Cardiac septum (tissue), 1 donor: ENCODE measurements around the gene LDLRAD4. TPM values are rescaled to one million over a fixed set of nuclear protein-coding genes. Genes with fewer than 3 reads are reported as not detected.

Experiments used
- DNase-seq: peaks from one replicate; pipeline ENCODE4 v3.0.0-alpha.2; 2020; ENCODE audit warnings: low spot score
- intact Hi-C: fragments of 100-400 bp; cut with DNase I; formaldehyde crosslinking; loops from one replicate; pipeline ENCODE4 v1.14.0; 2022
- total RNA-seq: library from RNA; stranded (reverse); fragmentation: NEBNext Ultra II Directional; extraction: Animal tissue kit (Norgen Biotek cat#: 25700); gene quantifications from one replicate; pipeline ENCODE4 v1.2.1, GENCODE V29; 2021
- donor health status: DM: no; HTN: no; CAD: no.

Gene LDLRAD4
- total RNA-seq, 1 donor from 2014 or later: 23.3 TPM

DNA sequence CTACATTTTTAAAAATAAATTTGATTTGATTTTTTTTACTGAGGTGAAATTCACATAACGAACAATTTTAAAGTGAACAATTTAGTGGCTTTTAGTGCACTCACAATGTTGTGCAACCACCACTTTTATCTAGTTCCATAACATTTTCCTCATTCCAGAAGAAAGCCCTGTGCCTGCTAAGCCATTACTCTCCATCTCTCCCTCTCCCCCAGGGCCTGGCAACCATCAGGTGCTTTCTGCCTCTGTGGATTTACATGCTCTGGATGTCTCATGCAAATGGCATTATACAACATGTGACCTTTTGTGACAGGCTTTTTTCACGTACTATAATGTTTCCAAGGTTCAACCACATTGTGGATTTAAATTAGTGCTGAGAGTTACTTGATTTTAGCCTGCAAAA, 19.9 kb upstream of the LDLRAD4 start:
- intact Hi-C loops: no loop called here
- DNase-seq: no peak

DNA sequence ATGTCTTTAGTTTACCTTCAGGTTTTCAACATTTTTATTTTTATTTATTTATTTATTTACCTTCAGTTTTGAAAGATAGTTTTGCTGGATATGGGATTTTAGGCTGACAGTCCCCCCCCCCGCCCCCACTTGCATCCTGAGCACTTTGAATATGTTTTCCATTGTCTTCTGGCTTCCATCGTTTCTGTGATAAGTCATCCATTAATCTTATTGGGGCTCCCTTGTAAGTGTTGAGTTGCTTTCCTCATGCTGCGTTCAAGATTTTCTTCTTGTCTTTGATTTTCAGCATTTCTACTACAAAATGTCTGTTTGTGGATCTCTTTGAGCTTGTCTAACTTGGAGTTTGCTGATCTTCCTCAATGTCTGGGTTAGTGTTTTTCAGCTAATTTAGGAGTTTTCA, 19.4 kb upstream of the LDLRAD4 start:
- intact Hi-C loops: no loop called here
- DNase-seq: no peak

DNA sequence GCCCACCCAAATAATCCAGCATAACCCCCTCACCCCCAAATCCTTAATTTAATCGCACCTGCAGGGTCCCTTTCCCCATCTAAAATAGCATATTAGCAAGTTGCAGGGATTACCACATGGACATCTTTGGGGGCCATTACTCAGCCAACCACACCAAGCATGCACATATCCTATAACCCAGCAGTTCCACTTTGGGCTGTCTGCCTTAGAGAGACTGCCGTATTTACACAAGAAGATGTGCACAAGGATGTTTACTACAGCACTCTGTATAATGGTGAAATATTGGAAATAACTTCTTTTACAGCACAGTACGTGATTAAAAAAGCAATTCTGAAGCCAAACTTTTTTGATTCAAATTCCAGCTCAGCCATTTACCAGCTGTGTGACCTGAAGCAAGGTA, 17.3 kb upstream of the LDLRAD4 start:
- no peak for DNase-seq

DNA sequence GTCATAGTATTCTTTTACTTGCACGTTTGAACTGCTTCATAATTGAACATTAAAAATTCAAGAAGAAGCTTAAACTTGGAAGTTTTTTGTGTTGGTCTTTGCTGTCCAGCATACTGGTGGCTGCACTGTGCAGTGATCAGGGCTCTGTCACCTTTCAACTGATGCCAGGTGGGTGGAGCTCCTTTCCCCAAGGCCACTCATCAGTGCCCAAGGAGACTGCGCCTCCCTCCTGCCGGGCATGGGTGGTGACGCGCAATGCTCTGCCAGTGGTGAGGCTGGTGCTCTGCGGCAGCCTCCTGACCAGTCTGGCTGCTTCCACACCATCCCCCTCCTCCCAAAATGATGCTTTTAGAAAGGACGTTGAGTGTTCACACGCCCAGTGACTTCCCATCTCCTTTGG, 16.0 kb upstream of the LDLRAD4 start:
- DNase-seq: no peak
- intact Hi-C loops: no loop called here

More for the DNA sequence above, 17.3 kb upstream of the LDLRAD4 start:
- intact Hi-C loops: no loop called here

DNA sequence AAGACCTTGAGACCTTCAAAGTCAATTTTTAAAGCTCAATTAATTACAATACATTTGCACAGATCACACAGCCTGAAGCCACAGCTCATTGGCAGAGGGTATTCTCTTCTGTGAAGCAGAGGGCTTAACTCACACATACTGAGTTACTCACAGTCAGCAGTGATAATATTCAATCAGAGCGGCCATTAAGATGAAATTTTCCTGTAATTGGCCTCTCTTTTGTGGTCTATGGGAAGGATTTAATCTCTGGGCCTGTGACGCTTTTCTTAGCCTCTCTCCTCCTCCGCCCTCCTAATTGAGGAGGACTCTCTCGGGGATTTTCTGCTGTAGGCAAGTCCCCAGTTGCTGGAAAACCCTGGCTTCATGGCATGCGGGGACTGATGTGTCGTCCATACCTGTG, 12.3 kb upstream of the LDLRAD4 start:
- intact Hi-C loops: no loop called here
- DNase-seq: no peak

DNA sequence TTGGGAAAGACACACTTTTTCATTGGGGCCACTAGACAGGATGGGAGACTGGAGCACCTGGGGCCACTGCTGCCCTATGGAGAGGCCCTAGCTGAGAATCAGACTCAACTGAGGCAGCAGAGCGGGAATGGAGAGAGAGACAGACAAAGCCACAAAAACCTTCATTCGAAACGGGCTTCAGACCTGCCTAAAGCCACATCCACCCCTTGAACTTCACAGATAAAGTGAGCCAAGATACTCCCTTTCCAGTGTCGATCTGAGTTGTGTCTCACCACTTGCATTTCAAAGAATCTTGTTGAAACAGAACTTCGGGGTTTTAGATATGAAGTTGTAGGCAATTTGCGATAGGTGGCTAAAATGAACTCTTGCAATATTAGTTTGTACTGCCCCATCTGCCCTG, 11.3 kb upstream of the LDLRAD4 start:
- DNase-seq: no peak
- intact Hi-C loops: no loop called here

DNA sequence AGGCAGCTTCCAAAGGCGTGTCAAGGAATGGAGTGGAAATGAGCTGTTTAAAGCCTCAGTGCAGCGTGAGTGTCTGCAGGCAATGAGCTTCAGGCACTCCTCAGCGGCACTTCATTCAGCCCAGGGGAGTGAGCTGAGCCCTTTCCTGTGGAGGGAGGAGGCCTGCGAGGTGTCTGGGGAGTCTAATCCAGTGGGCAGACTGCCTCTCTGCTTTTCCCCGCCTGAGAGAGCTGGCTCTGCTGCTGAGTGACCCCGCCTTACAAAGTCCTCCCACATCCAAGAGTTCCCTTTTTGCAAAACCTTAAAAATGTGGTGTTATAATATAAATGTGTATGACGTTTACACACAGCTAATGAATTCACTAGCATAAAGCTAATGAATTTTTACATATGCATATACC, 7.0 kb upstream of the LDLRAD4 start:
- DNase-seq: no peak
- intact Hi-C loops: no loop called here

DNA sequence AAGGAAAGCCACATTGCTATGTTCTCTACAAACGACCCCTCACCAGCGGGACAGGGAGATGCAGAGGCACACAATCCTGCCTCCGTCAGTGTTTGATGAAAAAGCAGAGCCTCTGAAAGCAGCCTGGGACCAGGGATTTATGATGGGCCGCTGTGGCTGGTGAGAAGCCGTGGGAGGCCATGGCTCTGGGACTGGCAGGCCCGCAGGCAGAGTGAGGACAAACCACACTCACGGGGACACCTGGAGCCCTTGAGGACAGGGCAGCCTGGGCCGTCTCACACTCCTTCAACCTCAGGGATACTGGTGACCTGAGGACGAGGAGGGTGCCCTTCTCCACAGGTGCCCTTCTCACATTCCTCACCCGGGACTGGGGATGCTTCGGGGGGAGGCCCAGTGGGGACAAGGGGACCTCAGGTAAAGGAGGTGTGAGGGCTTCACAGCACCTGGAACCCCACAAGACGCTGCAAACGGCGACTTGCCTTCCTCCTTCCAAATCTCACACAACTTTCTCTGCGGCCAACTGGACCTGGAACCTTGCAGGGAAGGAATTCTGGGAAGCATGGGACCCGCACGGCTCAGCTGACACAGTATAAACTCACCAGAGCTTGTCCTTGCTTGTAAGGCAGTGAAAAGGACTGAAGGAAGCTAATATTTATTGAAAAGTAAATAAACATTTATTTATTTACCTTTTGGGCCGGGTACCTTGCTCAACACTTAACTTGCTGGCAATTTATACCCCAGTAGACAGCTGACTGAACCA, 5.3 kb upstream of the LDLRAD4 start:
- intact Hi-C loops: no loop called here
- no peak for DNase-seq

DNA sequence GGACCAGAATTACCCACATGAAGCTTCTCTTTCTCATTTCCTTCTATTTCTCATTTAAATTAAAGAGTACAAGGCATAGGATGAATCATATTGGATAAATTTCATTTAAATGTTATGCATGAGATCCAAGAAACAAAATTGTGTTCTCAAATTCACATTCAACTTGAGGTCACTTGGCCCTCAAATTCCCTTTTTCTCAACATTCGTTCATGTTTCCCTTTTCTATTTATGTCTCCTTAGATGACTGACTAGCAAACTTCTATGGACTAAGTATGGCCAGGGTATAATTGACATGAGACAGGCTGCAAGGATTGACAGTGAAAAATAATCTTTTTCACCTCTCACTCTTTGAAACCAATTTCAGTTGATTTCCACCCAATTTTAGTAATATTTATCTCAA, 4.0 kb upstream of the LDLRAD4 start:
- DNase-seq: no peak
- intact Hi-C loops: loop anchor here (5.0 kb wide), 3 partner anchors 103 to 513 kb away; partner anchors contain the start of genes FAM210A and RNMT

DNA sequence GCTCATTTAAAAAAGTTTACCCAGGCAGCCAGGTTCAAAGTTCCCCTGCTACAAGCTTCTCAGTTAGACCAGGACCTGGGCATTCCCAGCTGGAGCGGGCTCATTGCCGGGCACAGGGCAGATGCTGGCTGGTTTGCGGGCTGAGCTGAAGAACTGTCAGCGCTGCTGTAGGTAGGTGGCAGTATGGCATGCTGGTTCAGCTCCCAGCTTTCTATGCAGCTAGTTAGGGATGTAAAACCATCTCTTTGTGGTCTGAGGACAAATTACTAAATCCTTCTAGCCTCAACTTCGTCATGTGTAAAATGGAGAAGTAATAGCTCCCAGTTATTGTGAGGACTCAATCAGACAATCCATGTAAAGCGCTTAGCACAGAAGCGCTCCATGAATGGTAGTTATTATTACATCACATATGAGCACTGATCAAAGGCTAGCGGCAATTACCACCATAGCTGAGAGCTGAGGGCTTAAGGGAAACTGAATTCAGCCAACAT, 2.4 kb upstream of the LDLRAD4 start:
- intact Hi-C loops: loop anchor here (2.0 to 5.0 kb wide), 5 partner anchors 101 to 511 kb away; partner anchors contain the start of genes FAM210A and RNMT

DNA sequence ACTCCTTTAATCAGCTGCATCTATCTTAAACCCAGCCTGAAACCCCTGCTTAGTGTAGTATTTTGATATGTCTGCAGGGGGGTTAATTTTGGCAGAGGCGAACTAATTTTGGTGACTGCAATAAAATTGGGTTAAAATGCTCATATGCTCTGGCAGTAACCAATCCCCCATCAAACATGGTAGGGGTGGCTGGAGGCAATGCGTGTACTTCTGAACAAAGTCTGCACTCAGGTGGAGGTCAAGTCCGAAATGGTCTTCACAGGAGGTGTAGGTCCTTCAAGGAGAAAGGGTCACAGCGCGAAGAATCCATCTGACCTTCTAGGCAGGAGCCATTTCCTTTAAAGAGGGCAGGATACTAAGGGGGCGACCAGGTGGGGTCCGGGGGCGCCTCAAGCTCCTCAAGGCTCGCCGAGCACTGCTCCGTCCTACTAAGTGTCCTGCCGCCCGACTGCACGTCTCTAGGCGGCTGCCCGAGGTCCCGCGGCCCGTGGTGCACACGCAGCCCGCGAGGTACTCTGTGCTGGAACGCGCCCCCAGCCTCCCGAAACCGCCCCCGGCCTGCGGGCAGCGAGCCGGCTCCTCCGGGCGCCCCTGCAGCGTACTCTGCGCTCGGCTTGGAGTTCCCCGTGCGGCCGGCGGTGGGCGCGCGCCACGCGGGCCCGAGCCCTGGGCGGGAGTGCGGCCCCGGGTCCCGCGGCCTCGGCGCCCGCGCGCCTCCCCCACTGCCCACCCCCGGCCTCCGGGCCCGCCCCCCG, 1.7 kb upstream of the LDLRAD4 start:
- no peak for DNase-seq
- intact Hi-C loops: loop anchor here (2.0 to 5.0 kb wide), 5 partner anchors 100 to 510 kb away; partner anchors contain the start of genes FAM210A and RNMT

More for the DNA sequence above, 2.4 kb upstream of the LDLRAD4 start:
- DNase-seq: peak; percentile 84

DNA sequence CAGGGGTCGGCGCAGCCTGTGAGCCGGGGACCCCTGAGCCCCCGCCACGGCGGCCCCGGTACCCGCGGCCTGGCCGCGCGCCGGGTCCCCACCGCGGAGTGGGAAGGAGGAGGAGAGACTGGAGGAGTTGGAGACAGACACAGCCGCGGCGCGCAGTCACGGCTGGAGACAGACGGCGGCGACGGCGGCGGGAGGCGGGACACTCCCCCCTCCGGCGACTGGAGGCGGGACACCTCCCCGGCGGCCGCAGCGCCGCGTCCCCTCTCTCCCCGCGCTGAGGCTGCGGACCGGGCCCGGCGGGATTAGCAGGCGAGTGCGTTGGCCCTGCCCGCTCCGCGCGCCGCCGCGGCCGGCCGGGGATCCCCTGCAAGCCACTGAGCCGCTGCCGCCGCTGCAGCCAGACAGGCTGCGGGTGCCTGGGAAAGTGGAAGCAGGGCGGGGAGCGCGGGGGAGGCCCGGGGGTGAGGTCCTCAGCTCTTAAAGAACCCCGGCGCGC, 1.0 kb upstream of the LDLRAD4 start:
- intact Hi-C loops: loop anchor here (2.0 to 5.0 kb wide), 5 partner anchors 100 to 510 kb away; partner anchors contain the start of genes FAM210A and RNMT

DNA sequence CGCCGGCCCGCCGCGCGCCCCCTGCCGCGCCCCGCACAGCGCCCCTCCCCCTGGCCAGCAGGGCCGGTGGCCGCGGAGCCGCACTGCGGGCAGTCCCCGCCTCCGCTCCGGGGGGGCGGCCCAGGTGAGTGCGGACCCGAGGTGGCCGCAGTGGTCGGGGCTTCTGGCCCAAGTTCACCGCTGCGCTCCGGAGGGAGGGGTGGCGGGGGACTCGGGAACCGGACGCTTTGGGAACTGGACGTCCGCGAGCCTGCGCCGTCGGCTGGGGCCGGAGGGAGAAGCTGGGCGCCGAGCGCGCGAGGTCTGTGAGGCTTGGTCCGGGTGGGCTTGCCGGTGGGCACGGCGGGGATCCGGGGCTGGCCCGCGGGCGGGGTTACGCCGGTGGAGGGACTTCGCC, 591 bp upstream of the LDLRAD4 start:
- DNase-seq: no peak
- intact Hi-C loops: loop anchor here (1.0 to 5.0 kb wide), 6 partner anchors 99 to 509 kb away; partner anchors contain the start of genes FAM210A and RNMT

More for the DNA sequence above, 1.0 kb upstream of the LDLRAD4 start:
- no peak for DNase-seq

DNA sequence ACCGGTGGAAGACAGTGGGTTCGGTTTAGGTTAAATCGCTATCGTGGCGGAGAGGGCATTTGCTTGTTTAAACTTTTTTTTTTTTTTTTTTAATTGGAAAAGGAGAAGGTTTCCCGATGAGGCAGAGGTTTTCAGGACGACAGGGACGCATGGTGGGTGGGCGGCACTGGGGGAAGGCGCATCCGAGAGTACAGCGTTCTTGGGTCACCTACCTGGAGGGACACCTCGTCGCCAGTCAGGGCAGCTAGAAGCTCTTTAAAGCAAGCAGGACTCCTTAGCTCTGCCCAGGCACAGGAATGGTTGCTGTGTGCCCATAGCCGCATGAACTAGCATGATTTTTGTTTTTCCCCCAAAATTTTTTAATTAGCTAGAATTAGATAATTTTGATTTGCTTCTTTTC, 437 bp downstream of the LDLRAD4 start:
- intact Hi-C loops: loop anchor here (1.0 to 5.0 kb wide), 4 partner anchors 98 to 508 kb away; partner anchors contain the start of genes FAM210A and RNMT

DNA sequence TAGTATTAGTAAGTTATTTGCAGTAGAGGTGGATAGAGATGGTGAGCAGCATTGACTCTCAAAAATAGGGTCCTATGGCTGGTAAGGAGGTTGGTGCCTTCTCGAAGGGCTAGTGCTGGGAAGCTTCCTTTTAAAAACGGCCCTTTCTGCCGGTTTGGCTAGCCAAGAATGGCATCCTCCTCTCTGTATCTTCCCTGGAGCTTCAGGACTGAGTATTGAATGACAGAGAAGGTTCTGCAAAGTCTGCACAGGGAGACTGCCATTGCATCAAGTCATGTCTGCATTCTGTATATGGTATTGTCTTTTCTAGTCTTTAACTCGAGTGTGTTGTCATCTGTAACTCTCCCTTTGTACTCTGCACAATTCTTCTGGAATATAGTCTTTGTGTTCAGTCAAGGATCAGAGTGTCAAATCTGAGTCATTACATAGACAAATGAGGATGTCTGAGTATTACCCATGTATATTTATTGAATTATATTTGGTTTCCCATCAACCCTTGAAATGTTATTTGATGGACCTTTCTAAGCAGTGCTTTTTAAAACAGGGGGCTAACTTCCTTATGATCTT, 1.1 kb downstream of the LDLRAD4 start:
- intact Hi-C loops: loop anchor here (5.0 kb wide), 4 partner anchors 98 to 508 kb away; partner anchors contain the start of genes FAM210A and RNMT
- no peak for DNase-seq

More for the DNA sequence above, 437 bp downstream of the LDLRAD4 start:
- no peak for DNase-seq

DNA sequence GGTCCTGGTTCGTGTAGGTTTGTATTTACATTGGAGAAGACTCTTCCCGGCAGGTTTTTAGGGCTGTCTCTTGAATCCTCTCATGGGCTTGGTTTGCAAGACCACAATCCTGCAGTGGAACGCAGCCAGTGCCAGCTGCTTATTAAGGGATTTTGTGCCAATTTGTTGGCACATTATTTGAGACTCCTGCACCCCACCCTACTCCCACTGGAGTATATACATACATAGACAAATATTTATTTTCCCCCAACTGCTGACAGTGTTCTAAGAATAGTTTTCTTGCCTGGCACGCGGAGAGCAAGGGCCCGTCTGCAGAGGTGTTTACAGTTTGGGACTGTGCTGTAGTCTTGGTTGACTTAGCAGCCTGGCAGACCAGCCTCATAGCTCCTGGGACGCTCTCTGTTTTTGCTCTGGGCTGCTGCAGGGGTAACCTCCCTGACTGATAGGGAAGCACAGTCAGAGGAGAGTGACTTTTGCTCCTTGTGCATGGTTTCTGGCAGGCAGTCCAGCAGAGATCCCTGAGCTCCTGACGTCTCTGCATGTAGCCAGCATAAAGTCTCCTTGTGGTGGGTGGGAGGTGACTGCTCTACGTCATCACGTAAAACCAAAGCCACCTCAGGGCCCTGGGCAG, 1.9 kb downstream of the LDLRAD4 start:
- intact Hi-C loops: loop anchor here (5.0 kb wide), 1 partner anchor 232 kb away; no protein-coding TSS in a partner anchor
- no peak for DNase-seq

DNA sequence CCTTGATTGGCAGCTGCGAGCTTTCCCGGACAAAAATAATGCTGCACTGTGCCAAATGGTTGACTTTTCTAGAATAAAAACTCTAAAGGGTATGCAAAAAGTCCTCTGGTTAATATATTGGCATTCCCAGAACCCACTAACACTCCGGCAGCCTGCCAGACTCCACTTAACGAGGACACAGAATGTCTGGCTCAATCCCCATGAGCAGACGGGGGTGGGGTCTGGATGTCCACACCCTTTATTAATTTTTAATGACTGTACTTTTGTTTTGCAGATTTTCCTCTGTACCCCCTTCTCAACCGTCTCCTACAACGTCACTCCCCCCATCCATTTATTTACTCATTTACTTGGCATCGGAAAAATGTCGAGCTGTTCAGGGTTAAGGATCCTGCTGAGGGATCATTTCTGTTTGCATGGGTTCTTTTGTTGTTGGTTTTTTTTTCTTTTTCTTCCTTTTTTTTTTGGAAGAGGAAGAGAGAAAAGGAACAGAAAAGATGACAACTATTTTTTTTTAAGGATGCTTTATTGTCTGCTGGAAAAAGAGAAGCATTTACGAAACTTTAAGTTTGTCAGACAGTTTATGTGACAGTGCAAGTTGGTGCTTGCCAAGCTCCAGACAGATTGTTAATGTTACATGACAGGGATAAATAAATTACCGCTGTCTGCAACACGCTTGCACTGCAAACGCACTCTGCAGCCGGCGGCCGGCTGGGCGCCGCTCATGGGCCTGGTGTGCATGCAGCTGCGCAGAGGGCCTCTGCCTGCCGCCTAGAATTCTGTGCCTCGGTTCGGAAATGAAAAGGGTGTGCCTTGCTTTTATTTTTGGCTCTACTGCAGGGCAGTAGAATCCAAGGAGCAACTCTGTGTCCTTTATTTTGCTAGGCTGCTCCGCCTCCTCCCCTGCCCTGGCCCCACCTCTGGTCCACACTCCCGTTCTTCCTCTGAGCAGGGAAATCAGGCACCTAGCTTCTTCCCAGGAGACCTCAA, 3.6 kb downstream of the LDLRAD4 start:
- DNase-seq: peak; percentile 87
- intact Hi-C loops: loop anchor here (2.0 to 5.0 kb wide), 2 partner anchors 161 to 230 kb away; no protein-coding TSS in a partner anchor

DNA sequence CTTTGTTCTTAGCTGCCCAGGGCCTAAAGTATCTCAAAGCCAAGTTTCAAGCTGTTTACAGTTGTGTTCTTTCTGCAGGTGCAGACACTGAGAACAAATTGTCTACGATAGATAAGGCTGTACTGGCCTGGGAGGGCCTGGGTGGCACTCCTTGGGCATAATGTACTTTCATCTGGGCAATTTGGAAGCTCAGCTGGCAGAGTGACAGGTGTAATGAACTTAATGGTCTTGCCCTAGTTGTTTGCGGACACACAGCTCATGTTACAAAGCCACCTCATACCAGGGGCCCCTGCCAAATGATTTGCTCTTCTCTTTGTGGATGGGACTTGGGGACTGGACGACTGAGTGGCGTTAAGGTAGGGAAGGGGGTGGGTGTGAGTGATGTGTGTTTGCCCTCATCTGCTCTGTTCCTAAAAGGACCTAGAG, 4.3 kb downstream of the LDLRAD4 start:
- intact Hi-C loops: loop anchor here (1.0 to 5.0 kb wide), 3 partner anchors 48 to 229 kb away; no protein-coding TSS in a partner anchor

More for the DNA sequence above, 4.3 kb downstream of the LDLRAD4 start:
- no peak for DNase-seq
